Middle frontal gyrus (tissue), 1 donor: ENCODE measurements around the gene ARHGEF28.

Experiments used
- DNase-seq: peaks from one replicate; pipeline ENCODE4 v3.0.0-alpha.2; 2015; ENCODE audit warnings: low spot score; ENCODE audit errors: extremely low spot score

ARHGEF28 gene

DNA sequence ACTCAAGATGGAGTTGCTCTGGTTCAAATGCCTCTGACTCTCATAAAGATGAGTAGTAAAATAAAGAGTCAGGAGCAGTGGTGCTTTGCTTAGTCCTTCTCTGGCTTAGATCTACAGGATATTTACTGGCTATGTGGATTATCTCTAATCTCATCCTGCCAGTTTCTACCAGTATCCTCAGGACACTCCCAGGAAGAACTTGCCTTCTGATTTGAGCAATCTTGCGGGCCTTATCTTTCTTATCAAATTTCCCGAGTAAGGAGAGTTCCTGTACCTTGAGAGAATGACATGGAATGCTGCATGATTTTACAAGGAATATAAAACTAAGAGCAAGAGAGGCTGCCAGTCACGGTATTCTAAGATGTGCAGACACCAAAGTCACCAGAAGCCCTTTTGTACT lies 364.0 kb downstream of the ARHGEF28 start:
- no peak for DNase-seq
